ENCODE results near the gene TNFAIP8L1.

TNFAIP8L1 gene

GRCh38 chr19:4662020-4662695, 22.8 kb downstream of the TNFAIP8L1 start:
- TF ChIP-seq BACH2 (CRISPR knock-in tag; IDR thresholded peaks at IDR 0.05; ENCODE audit: borderline replicate concordance) = no peak
- TF ChIP-seq TCF4 (CRISPR knock-in tag; IDR thresholded peaks at IDR 0.05; ENCODE audit: borderline replicate concordance) = no peak
- TF ChIP-seq PPARA (CRISPR knock-in tag; IDR thresholded peaks at IDR 0.05; ENCODE audit: borderline replicate concordance) = no peak
- no peak for TF ChIP-seq CREB5 (CRISPR knock-in tag; IDR thresholded peaks at IDR 0.05; ENCODE audit: low read depth)
- TF ChIP-seq ZNF8 (CRISPR knock-in tag; IDR thresholded peaks at IDR 0.05) = no peak
- no peak for TF ChIP-seq ZFP3 (CRISPR knock-in tag; IDR thresholded peaks at IDR 0.05)
- no peak for TF ChIP-seq TSHZ2 (CRISPR knock-in tag; IDR thresholded peaks at IDR 0.05)
- TF ChIP-seq ZFP30 (CRISPR knock-in tag; IDR thresholded peaks at IDR 0.05) = no peak
- no peak for TF ChIP-seq ZNF565 (CRISPR knock-in tag; conservative IDR thresholded peaks at IDR 0.05; ENCODE audit: low read depth)
- no peak for TF ChIP-seq CSRNP3 (CRISPR knock-in tag; IDR thresholded peaks at IDR 0.05)
- no peak for TF ChIP-seq ZNF70 (CRISPR knock-in tag; IDR thresholded peaks at IDR 0.05)
- no peak for TF ChIP-seq PATZ1 (CRISPR knock-in tag; IDR thresholded peaks at IDR 0.05; ENCODE audit: borderline replicate concordance)
- no peak for TF ChIP-seq TOX (CRISPR knock-in tag; IDR thresholded peaks at IDR 0.05; ENCODE audit: borderline replicate concordance)
- no peak for TF ChIP-seq ARNTL (CRISPR knock-in tag; IDR thresholded peaks at IDR 0.05; ENCODE audit: borderline replicate concordance, low read depth)
- TF ChIP-seq CSDC2 (CRISPR knock-in tag; IDR thresholded peaks at IDR 0.05) = no peak
- TF ChIP-seq POU6F1 (CRISPR knock-in tag; IDR thresholded peaks at IDR 0.05; ENCODE audit: borderline replicate concordance, low read depth) = no peak
- TF ChIP-seq ESRRG (CRISPR knock-in tag; IDR thresholded peaks at IDR 0.05) = no peak
- ATAC-seq = no peak

GRCh38 chr19:4662812-4663211, 23.5 kb downstream of the TNFAIP8L1 start:
- ATAC-seq = no peak
- TF ChIP-seq CSRNP3 (CRISPR knock-in tag; IDR thresholded peaks at IDR 0.05) = no peak
- TF ChIP-seq ZNF565 (CRISPR knock-in tag; conservative IDR thresholded peaks at IDR 0.05; ENCODE audit: low read depth) = no peak
- no peak for TF ChIP-seq RARB (CRISPR knock-in tag; IDR thresholded peaks at IDR 0.05)
- no peak for TF ChIP-seq ISL1 (CRISPR knock-in tag; IDR thresholded peaks at IDR 0.05)
- TF ChIP-seq ESRRG (CRISPR knock-in tag; IDR thresholded peaks at IDR 0.05) = no peak

Measured in SK-N-SH treated with all-trans-retinoic acid at 6 μM for 48 hours (cell line).